Occipital lobe (tissue), 2 donors: ENCODE data around the gene GGT6. TPM values are rescaled to one million over a fixed set of nuclear protein-coding genes. Genes with fewer than 3 reads are reported as not detected.

ENCODE experiments used
- DNase-seq: peaks from one replicate; lab custom pipeline; 2025; lab: John Stamatoyannopoulos, UW
- total RNA-seq: library from RNA; depleted of rRNA; stranded (reverse); fragments of >200 nt; gene quantifications from one replicate; pipeline ENCODE4 v1.2.3, GENCODE V29; 2014

GGT6 gene
- total RNA-seq, 1 donor from 2014 or later: not detected

GRCh38 chr17:4525691-4526397 is 34.5 kb downstream of the GGT6 start:
- DNase-seq: no peak

- DNase-seq: no peak
Measured at GRCh38 chr17:4523946-4524345, 36.4 kb downstream of the GGT6 start.

GRCh38 chr17:4522661-4523060 is 37.7 kb downstream of the GGT6 start:
- DNase-seq: no peak

- no peak for DNase-seq
Measured at GRCh38 chr17:4520894-4521600, 39.3 kb downstream of the GGT6 start.

GRCh38 chr17:4520060-4520893 is 40.1 kb downstream of the GGT6 start:
- no peak for DNase-seq

GRCh38 chr17:4519361-4519788 is 41.0 kb downstream of the GGT6 start:
- DNase-seq: no peak

GRCh38 chr17:4518901-4519300 is 41.5 kb downstream of the GGT6 start:
- DNase-seq: no peak

GRCh38 chr17:4516735-4517134 is 43.6 kb downstream of the GGT6 start:
- no peak for DNase-seq

GRCh38 chr17:4515501-4515900 is 44.9 kb downstream of the GGT6 start:
- DNase-seq: no peak

GRCh38 chr17:4514779-4515178 is 45.6 kb downstream of the GGT6 start:
- DNase-seq: no peak

GRCh38 chr17:4514206-4514605 is 46.2 kb downstream of the GGT6 start:
- DNase-seq: no peak

GRCh38 chr17:4513113-4514032 is 47.0 kb downstream of the GGT6 start:
- DNase-seq: no peak

- DNase-seq: no peak
Measured at GRCh38 chr17:4512156-4513112, 47.9 kb downstream of the GGT6 start.

GRCh38 chr17:4511199-4511932 is 49.0 kb downstream of the GGT6 start:
- DNase-seq: no peak

- peak; percentile 17 for DNase-seq
Measured at GRCh38 chr17:4510618-4510941, 49.8 kb downstream of the GGT6 start.

- peak; percentile 34 for DNase-seq
Measured at GRCh38 chr17:4509923-4510617, 50.3 kb downstream of the GGT6 start.

- peak; percentile 33 for DNase-seq
Measured at GRCh38 chr17:4509401-4509800, 51.0 kb downstream of the GGT6 start.

- DNase-seq: no peak
Measured at GRCh38 chr17:4508207-4508606, 52.2 kb downstream of the GGT6 start.
